SK-N-SH treated with all-trans-retinoic acid at 6 μM for 48 hours (cell line): ENCODE results near the gene RHOT2.

Experiments
- ATAC-seq: fragments of 200-7000 bp; cut with Tn5 transposase; 3 replicates; pipeline ENCODE4 v1.9.1; 2020; ENCODE audit warnings: mild to moderate bottlenecking, moderate library complexity
- ARNTL ChIP-seq: fragments of 450-650 bp; formaldehyde crosslinking; IDR thresholded peaks from 2 replicates; pipeline ENCODE4 v1.5.0; 2020; ENCODE audit warnings: low read depth, mild to moderate bottlenecking, moderate library complexity, borderline replicate concordance
- BACH2 ChIP-seq: fragments of 250-450 bp; sonication (Bioruptor Pico); IDR thresholded peaks from 2 replicates; pipeline ENCODE4 v1.9.0; 2021; ENCODE audit warnings: mild to moderate bottlenecking, borderline replicate concordance
- ESRRG ChIP-seq: fragments of 250-450 bp; sonication (Bioruptor Pico); IDR thresholded peaks from 2 replicates; pipeline ENCODE4 v1.6.1; 2021; ENCODE audit warnings: mild to moderate bottlenecking
- GLIS3 ChIP-seq: fragments of 250-450 bp; sonication (Bioruptor Pico); IDR thresholded peaks from 2 replicates; pipeline ENCODE4 v1.5.0; 2020; ENCODE audit warnings: mild to moderate bottlenecking, moderate library complexity
- ISL1 ChIP-seq: fragments of 250-450 bp; sonication (Bioruptor Pico); IDR thresholded peaks from 2 replicates; pipeline ENCODE4 v2.1.2; 2022; ENCODE audit warnings: mild to moderate bottlenecking, moderate library complexity
- PPARA ChIP-seq: fragments of 250-450 bp; sonication (Bioruptor Pico); IDR thresholded peaks from 2 replicates; pipeline ENCODE4 v1.5.0; 2020; ENCODE audit warnings: mild to moderate bottlenecking, borderline replicate concordance
- RARB ChIP-seq: fragments of 250-450 bp; sonication (Bioruptor Pico); IDR thresholded peaks from 2 replicates; pipeline ENCODE4 v1.8.0; 2021; ENCODE audit warnings: mild to moderate bottlenecking, moderate library complexity
- SNAI2 ChIP-seq: fragments of 250-450 bp; sonication (Bioruptor Pico); IDR thresholded peaks from 2 replicates; pipeline ENCODE4 v1.5.0; 2020; ENCODE audit warnings: mild to moderate bottlenecking, moderate library complexity
- TCF4 ChIP-seq: fragments of 250-450 bp; sonication (Bioruptor Pico); IDR thresholded peaks from 2 replicates; pipeline ENCODE4 v1.8.0; 2021; ENCODE audit warnings: mild to moderate bottlenecking, moderate library complexity, borderline replicate concordance
- TSHZ2 ChIP-seq: fragments of 250-450 bp; sonication (Bioruptor Pico); IDR thresholded peaks from 2 replicates; pipeline ENCODE4 v1.5.0; 2020; ENCODE audit warnings: mild to moderate bottlenecking, moderate library complexity
- ZFP3 ChIP-seq: fragments of 250-450 bp; sonication (Bioruptor Pico); IDR thresholded peaks from 2 replicates; pipeline ENCODE4 v1.5.0; 2020; ENCODE audit warnings: mild to moderate bottlenecking, moderate library complexity
- ZFP30 ChIP-seq: fragments of 450-650 bp; formaldehyde crosslinking; IDR thresholded peaks from 2 replicates; pipeline ENCODE4 v1.5.0; 2022; ENCODE audit warnings: mild to moderate bottlenecking, moderate library complexity
- ZNF565 ChIP-seq: fragments of 450-650 bp; formaldehyde crosslinking; conservative IDR thresholded peaks from 2 replicates; pipeline ENCODE4 v1.5.0; 2020; ENCODE audit warnings: low read depth, mild to moderate bottlenecking, moderate library complexity
- ZNF70 ChIP-seq: fragments of 450-650 bp; formaldehyde crosslinking; IDR thresholded peaks from 2 replicates; pipeline ENCODE4 v1.5.0; 2020; ENCODE audit warnings: mild to moderate bottlenecking, moderate library complexity
- ZNF8 ChIP-seq: fragments of 450-650 bp; formaldehyde crosslinking; IDR thresholded peaks from 2 replicates; pipeline ENCODE4 v1.5.0; 2020; ENCODE audit warnings: mild to moderate bottlenecking, moderate library complexity
- TF ChIP-seq, protein P1 (sequence below): fragments of 250-450 bp; sonication (Bioruptor Pico); IDR thresholded peaks from 2 replicates; pipeline ENCODE4 v1.5.1; 2020; ENCODE audit warnings: low read depth, mild to moderate bottlenecking, moderate library complexity
- TF ChIP-seq, protein P2 (sequence below): fragments of 250-450 bp; sonication (Bioruptor Pico); IDR thresholded peaks from 2 replicates; pipeline ENCODE4 v1.8.0; 2020; ENCODE audit warnings: mild to moderate bottlenecking, moderate library complexity, borderline replicate concordance
- TF ChIP-seq, protein P3 (sequence below): fragments of 250-450 bp; sonication (Bioruptor Pico); IDR thresholded peaks from 2 replicates; pipeline ENCODE4 v1.5.1; 2021; ENCODE audit warnings: mild to moderate bottlenecking, moderate library complexity
- TF ChIP-seq, protein P4 (sequence below): fragments of 250-450 bp; sonication (Bioruptor Pico); IDR thresholded peaks from 2 replicates; pipeline ENCODE4 v1.8.0; 2021; ENCODE audit warnings: low read depth, mild to moderate bottlenecking, moderate library complexity, borderline replicate concordance

RHOT2 gene

DNA sequence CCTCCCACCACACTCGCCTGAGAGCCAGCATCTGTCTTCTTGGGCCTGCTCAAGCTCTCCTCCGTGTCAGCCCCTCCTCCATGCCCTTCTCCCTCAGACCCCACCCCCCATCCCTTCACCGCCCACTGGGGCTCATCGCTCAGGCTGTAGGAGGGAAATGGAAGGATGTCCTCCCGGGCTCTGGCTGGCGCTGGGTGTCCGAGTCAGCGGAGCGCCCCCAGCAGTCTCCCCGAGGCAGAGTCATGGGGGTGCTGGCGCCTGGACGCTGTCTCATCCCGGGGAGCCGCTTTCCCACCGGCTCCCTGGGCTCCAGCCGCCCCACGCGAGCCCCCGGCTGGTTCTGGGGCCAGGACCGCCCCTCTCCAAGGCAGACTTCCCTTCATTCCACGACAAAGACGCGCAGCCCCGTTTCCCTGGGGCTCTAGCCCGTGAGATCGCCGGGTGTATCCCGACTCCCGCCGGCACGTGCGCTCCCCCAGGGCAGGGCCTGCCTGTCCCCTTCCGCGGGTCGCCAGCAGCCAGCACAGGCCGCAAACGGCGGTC lies 52.6 kb downstream of the RHOT2 start (continued):
- TF ChIP-seq ZNF8 (CRISPR knock-in tag): no peak
- no peak for TF ChIP-seq ZFP30 (CRISPR knock-in tag)
- TF ChIP-seq TCF4 (CRISPR knock-in tag): peak; percentile 43; the same call in 1 of the 2 replicates
- TF ChIP-seq GLIS3: peak; percentile 70

GRCh38 chr16:720990-721764 lies 53.2 kb downstream of the RHOT2 start, which contains the start of gene ANTKMT:
ANTKMT (plus strand) TSS chr16:721146; CDS start chr16:721275, 129 bp downstream.
- TF ChIP-seq TSHZ2 (0 out of 2 replicates have a peak, but pooled peaks have one; percentile 23), GLIS3 (0 out of 2 replicates have a peak, but pooled peaks have one; percentile 48), ZFP3 (CRISPR knock-in tag) (0 out of 2 replicates have a peak, but pooled peaks have one; percentile 48)
- TF ChIP-seq, protein P1, sequence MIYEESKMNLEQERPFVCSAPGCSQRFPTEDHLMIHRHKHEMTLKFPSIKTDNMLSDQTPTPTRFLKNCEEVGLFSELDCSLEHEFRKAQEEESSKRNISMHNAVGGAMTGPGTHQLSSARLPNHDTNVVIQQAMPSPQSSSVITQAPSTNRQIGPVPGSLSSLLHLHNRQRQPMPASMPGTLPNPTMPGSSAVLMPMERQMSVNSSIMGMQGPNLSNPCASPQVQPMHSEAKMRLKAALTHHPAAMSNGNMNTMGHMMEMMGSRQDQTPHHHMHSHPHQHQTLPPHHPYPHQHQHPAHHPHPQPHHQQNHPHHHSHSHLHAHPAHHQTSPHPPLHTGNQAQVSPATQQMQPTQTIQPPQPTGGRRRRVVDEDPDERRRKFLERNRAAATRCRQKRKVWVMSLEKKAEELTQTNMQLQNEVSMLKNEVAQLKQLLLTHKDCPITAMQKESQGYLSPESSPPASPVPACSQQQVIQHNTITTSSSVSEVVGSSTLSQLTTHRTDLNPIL (CRISPR knock-in tag): no peak
- TF ChIP-seq, protein P2, sequence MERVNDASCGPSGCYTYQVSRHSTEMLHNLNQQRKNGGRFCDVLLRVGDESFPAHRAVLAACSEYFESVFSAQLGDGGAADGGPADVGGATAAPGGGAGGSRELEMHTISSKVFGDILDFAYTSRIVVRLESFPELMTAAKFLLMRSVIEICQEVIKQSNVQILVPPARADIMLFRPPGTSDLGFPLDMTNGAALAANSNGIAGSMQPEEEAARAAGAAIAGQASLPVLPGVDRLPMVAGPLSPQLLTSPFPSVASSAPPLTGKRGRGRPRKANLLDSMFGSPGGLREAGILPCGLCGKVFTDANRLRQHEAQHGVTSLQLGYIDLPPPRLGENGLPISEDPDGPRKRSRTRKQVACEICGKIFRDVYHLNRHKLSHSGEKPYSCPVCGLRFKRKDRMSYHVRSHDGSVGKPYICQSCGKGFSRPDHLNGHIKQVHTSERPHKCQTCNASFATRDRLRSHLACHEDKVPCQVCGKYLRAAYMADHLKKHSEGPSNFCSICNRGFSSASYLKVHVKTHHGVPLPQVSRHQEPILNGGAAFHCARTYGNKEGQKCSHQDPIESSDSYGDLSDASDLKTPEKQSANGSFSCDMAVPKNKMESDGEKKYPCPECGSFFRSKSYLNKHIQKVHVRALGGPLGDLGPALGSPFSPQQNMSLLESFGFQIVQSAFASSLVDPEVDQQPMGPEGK: no peak
- peak; percentile 66 for ATAC-seq

- ATAC-seq: no peak
- TF ChIP-seq ZNF70 (no peak), ARNTL (no peak), TSHZ2 (no peak), RARB (CRISPR knock-in tag) (no peak), BACH2 (CRISPR knock-in tag) (no peak), PPARA (CRISPR knock-in tag) (no peak), ZFP3 (CRISPR knock-in tag) (no peak), SNAI2 (CRISPR knock-in tag) (no peak), ZNF8 (CRISPR knock-in tag) (no peak), ESRRG (CRISPR knock-in tag) (no peak), ZNF565 (no peak), TCF4 (CRISPR knock-in tag) (no peak), ISL1 (CRISPR knock-in tag) (no peak)
- TF ChIP-seq, protein P3, sequence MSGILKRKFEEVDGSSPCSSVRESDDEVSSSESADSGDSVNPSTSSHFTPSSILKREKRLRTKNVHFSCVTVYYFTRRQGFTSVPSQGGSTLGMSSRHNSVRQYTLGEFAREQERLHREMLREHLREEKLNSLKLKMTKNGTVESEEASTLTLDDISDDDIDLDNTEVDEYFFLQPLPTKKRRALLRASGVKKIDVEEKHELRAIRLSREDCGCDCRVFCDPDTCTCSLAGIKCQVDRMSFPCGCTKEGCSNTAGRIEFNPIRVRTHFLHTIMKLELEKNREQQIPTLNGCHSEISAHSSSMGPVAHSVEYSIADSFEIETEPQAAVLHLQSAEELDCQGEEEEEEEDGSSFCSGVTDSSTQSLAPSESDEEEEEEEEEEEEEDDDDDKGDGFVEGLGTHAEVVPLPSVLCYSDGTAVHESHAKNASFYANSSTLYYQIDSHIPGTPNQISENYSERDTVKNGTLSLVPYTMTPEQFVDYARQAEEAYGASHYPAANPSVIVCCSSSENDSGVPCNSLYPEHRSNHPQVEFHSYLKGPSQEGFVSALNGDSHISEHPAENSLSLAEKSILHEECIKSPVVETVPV (CRISPR knock-in tag): no peak
- TF ChIP-seq, protein P4, sequence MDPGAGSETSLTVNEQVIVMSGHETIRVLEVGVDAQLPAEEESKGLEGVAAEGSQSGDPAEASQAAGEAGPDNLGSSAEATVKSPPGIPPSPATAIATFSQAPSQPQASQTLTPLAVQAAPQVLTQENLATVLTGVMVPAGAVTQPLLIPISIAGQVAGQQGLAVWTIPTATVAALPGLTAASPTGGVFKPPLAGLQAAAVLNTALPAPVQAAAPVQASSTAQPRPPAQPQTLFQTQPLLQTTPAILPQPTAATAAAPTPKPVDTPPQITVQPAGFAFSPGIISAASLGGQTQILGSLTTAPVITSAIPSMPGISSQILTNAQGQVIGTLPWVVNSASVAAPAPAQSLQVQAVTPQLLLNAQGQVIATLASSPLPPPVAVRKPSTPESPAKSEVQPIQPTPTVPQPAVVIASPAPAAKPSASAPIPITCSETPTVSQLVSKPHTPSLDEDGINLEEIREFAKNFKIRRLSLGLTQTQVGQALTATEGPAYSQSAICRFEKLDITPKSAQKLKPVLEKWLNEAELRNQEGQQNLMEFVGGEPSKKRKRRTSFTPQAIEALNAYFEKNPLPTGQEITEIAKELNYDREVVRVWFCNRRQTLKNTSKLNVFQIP (CRISPR knock-in tag): no peak
- TF ChIP-seq, protein P2: no peak
Measured at GRCh38 chr16:721765-722540, 54.0 kb downstream of the RHOT2 start.
